ENCODE data around the gene KLHL3.

DNA sequence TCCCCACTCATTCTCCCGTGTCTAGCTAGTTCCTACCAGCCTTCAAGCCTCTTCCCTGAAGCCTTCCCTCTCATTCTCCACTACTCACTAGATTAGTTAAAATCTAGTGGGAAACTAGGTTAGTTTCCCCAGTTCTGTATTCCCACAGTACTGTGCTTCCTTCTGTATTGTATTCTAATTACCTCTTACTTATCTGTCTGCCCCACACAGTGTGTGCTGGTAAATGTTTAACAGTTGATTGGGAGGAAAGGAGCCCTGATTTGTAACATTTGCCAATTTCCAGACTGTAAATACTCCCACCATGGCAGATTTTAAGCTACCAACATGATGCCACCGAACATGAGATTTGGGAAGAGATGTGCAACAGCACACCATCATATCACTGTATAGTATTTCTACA is 8.3 kb downstream of the KLHL3 start:
- TF ChIP-seq, protein P1, sequence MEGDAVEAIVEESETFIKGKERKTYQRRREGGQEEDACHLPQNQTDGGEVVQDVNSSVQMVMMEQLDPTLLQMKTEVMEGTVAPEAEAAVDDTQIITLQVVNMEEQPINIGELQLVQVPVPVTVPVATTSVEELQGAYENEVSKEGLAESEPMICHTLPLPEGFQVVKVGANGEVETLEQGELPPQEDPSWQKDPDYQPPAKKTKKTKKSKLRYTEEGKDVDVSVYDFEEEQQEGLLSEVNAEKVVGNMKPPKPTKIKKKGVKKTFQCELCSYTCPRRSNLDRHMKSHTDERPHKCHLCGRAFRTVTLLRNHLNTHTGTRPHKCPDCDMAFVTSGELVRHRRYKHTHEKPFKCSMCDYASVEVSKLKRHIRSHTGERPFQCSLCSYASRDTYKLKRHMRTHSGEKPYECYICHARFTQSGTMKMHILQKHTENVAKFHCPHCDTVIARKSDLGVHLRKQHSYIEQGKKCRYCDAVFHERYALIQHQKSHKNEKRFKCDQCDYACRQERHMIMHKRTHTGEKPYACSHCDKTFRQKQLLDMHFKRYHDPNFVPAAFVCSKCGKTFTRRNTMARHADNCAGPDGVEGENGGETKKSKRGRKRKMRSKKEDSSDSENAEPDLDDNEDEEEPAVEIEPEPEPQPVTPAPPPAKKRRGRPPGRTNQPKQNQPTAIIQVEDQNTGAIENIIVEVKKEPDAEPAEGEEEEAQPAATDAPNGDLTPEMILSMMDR (IDR thresholded peaks at IDR 0.05) = no peak
- no peak for TF ChIP-seq POLR2A (IDR thresholded peaks at IDR 0.05)

All from upper lobe of left lung (tissue), 4 donors.